ENCODE results near the gene CLEC4G. TPM values are rescaled to one million over a fixed set of nuclear protein-coding genes. Genes with fewer than 3 reads are reported as not detected.

The CLEC4G gene
- total and polyA plus RNA-seq, 4 experiments from 2014 or later: not detected

- ChIA-PET CTCF (ENCODE audit: partially characterized antibody) (interaction anchor here (0.6 kb wide), 1 partner anchor 48 kb away, joined by 3 read pairs; the partner anchor contains the start of gene TRAPPC5), POLR2A (ENCODE audit: partially characterized antibody) (interaction anchor here (1.0 kb wide), 1 partner anchor 100 kb away, joined by 3 read pairs; the partner anchor contains the start of genes PET100 and XAB2)
- H3K27me3 ChIP-seq (ENCODE audit: insufficient read depth, low read length): peaks cover 21% of the 10 kb centered on the region
- Mint-ChIP-seq H3K4me1 (peaks cover 2 to 17% (median 12%) of the 10 kb centered on the region in 4 donors), H3K36me3 (no peaks in the 10 kb centered on the region), H3K27ac (no peak overlapping the region), H3K9me3 (peaks cover 0 to 2% (median 0%) of the 10 kb centered on the region in 8 donors), H3K4me3 (peak overlapping the region in 2 of 8 donors; percentile 34 to 49), H3K27me3 (peaks cover 33 to 34% of the 10 kb centered on the region in 2 donors)
- no peaks in the 10 kb centered on the region for H3K9me3 ChIP-seq (ENCODE audit: control insufficient read depth in 1 of 2, low read length in 2 of 2)
- no peak overlapping the region for H3K4me3 ChIP-seq (ENCODE audit: low read length in 2 of 2)
- peaks cover 17% of the 10 kb centered on the region for H3K4me1 ChIP-seq (ENCODE audit: insufficient read depth, low read length)
- DNase-seq: no peak
- H3K36me3 ChIP-seq (ENCODE audit: insufficient read depth, low read length): no peaks in the 10 kb centered on the region
- H3K27ac ChIP-seq (ENCODE audit: low read depth, low read length): no peak overlapping the region
- intact Hi-C loops (cut with micrococcal nuclease): no loop called here
Observed at GRCh38 chr19:7729211-7729610, 2.7 kb downstream of the CLEC4G start.

GRCh38 chr19:7725791-7726190 is 6.1 kb downstream of the CLEC4G start:
- ChIA-PET POLR2A (ENCODE audit: partially characterized antibody) (no interaction called here), CTCF (ENCODE audit: partially characterized antibody) (interaction anchor here (1.2 kb wide), 1 partner anchor 45 kb away, joined by 3 read pairs; the partner anchor contains the start of gene TRAPPC5)
- Mint-ChIP-seq H3K4me3 (no peak overlapping the region), H3K27ac (no peak overlapping the region), H3K9me3 (peaks cover 0 to 2% (median 0%) of the 10 kb centered on the region in 8 donors), H3K4me1 (peaks cover 4 to 17% (median 12%) of the 10 kb centered on the region in 4 donors), H3K27me3 (peaks cover 28 to 32% of the 10 kb centered on the region in 2 donors), H3K36me3 (no peaks in the 10 kb centered on the region)
- H3K9me3 ChIP-seq (ENCODE audit: control insufficient read depth in 1 of 2, low read length in 2 of 2): no peaks in the 10 kb centered on the region
- peaks cover 21% of the 10 kb centered on the region for H3K27me3 ChIP-seq (ENCODE audit: insufficient read depth, low read length)
- intact Hi-C loops (cut with micrococcal nuclease): no loop called here
- no peak for DNase-seq
- H3K36me3 ChIP-seq (ENCODE audit: insufficient read depth, low read length): no peaks in the 10 kb centered on the region
- no peak overlapping the region for H3K27ac ChIP-seq (ENCODE audit: low read depth, low read length)
- no peak overlapping the region for H3K4me3 ChIP-seq (ENCODE audit: low read length in 2 of 2)
- peaks cover 17% of the 10 kb centered on the region for H3K4me1 ChIP-seq (ENCODE audit: insufficient read depth, low read length)

DNA sequence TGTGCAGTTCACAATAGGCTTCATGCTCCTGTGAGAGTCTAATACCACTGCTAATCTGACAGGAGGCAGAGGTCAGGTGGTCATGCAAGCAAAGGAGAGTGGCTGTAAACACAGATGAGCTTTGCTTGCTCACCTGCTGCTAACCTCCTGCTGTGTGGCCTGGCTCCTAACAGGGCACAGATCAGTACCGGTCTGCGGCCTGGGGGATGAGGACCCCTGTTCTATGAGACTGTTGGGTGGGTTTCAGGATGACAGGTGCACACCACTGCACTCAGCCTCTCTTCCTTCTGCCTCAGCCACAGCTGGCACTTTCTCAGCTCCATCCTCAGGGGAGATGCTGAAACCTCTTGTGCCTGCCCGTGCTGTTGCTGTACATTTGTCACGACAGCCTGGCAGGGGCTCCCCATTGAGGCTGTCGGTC is 9.7 kb downstream of the CLEC4G start:
- Mint-ChIP-seq H3K27me3 (peaks cover under 1 to 4% of the 10 kb centered on the region in 2 donors), H3K36me3 (no peaks in the 10 kb centered on the region), H3K27ac (no peak overlapping the region), H3K9me3 (peaks cover 0 to 7% (median 0%) of the 10 kb centered on the region in 8 donors), H3K4me3 (no peak overlapping the region), H3K4me1 (peaks cover 0 to 1% (median 0%) of the 10 kb centered on the region in 4 donors)
- Histone ChIP-seq H3K9me3 (ENCODE audit: control insufficient read depth in 1 of 2, low read length in 2 of 2) (no peaks in the 10 kb centered on the region), H3K27me3 (ENCODE audit: insufficient read depth, low read length) (no peaks in the 10 kb centered on the region), H3K27ac (ENCODE audit: low read depth, low read length) (no peak overlapping the region), H3K4me3 (ENCODE audit: low read length in 2 of 2) (no peak overlapping the region), H3K4me1 (ENCODE audit: insufficient read depth, low read length) (peaks cover 5% of the 10 kb centered on the region), H3K36me3 (ENCODE audit: insufficient read depth, low read length) (no peaks in the 10 kb centered on the region)
- intact Hi-C loops (cut with micrococcal nuclease): no loop called here
- ChIA-PET CTCF (ENCODE audit: partially characterized antibody) (interaction anchor here (0.8 to 1.0 kb wide), 2 partner anchors 16 to 67 kb away, joined by 3 read pairs; no protein-coding TSS in a partner anchor), POLR2A (ENCODE audit: partially characterized antibody) (no interaction called here)
- no peak for DNase-seq

DNA sequence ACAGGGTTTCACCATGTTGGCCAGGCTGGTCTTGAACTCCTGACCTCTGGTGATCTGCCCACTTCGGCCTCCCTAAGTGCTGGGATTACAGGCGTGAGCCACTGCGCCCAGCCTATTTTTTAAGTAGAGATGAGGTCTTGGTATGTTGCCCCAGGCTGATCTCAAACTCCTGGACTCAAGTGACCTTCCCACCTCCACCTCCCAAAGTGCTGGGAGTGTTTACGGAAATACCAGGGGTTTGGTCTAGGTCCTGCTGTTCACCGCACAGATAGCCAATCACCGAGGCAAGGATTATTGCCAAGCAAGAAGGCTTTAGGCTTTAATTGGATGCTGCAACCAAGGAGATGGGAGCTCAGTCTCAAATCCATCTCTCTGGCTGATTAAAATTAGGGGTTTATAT is 11.6 kb downstream of the CLEC4G start:
- no peak for DNase-seq
- Mint-ChIP-seq H3K27ac (no peak overlapping the region), H3K9me3 (peaks cover 0 to 12% (median 3%) of the 10 kb centered on the region in 8 donors), H3K27me3 (peaks cover 0 to 3% of the 10 kb centered on the region in 2 donors), H3K36me3 (no peaks in the 10 kb centered on the region), H3K4me3 (no peak overlapping the region), H3K4me1 (peaks cover 0 to 4% (median under 1%) of the 10 kb centered on the region in 4 donors)
- no peak overlapping the region for H3K27ac ChIP-seq (ENCODE audit: low read depth, low read length)
- ChIA-PET POLR2A (ENCODE audit: partially characterized antibody) (no interaction called here), CTCF (ENCODE audit: partially characterized antibody) (no interaction called here)
- intact Hi-C loops (cut with micrococcal nuclease): no loop called here
- no peaks in the 10 kb centered on the region for H3K27me3 ChIP-seq (ENCODE audit: insufficient read depth, low read length)
- no peaks in the 10 kb centered on the region for H3K9me3 ChIP-seq (ENCODE audit: control insufficient read depth in 1 of 2, low read length in 2 of 2)
- no peaks in the 10 kb centered on the region for H3K36me3 ChIP-seq (ENCODE audit: insufficient read depth, low read length)
- no peak overlapping the region for H3K4me3 ChIP-seq (ENCODE audit: low read length in 2 of 2)
- H3K4me1 ChIP-seq (ENCODE audit: insufficient read depth, low read length): peaks cover 5% of the 10 kb centered on the region

DNA sequence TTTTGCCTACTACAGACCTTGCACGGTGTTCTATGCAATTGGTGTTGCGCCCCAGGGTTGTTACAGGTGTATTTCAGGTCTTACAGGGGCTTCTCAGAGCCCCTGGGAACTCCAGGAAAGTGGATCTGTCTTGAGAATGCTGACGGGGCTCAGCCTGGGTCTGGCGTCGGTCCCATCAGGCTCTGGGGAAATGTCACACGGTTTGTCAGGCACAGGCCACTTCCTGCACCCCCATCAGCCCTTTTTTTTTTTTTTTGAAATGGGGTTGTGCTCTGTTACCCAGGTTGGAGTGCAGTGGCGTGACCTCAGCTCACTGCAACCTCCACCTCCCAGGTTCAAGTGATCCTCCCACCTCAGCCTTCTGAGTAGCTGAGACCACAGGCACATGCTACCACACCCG is 13.2 kb downstream of the CLEC4G start:
- H3K4me1 Mint-ChIP-seq: peaks cover 0 to 4% (median 4%) of the 10 kb centered on the region in 4 donors
- H3K9me3 Mint-ChIP-seq: peaks cover 0 to 12% (median 3%) of the 10 kb centered on the region in 8 donors
- intact Hi-C loops (cut with micrococcal nuclease): no loop called here
- H3K36me3 ChIP-seq (ENCODE audit: insufficient read depth, low read length): no peaks in the 10 kb centered on the region
- peaks cover 0 to 1% of the 10 kb centered on the region in 2 donors for H3K27me3 Mint-ChIP-seq
- no peak overlapping the region for H3K27ac ChIP-seq (ENCODE audit: low read depth, low read length)
- H3K36me3 Mint-ChIP-seq: no peaks in the 10 kb centered on the region
- H3K27me3 ChIP-seq (ENCODE audit: insufficient read depth, low read length): no peaks in the 10 kb centered on the region
- no peaks in the 10 kb centered on the region for H3K9me3 ChIP-seq (ENCODE audit: control insufficient read depth in 1 of 2, low read length in 2 of 2)
- H3K4me1 ChIP-seq (ENCODE audit: insufficient read depth, low read length): peaks cover 5% of the 10 kb centered on the region
- CTCF ChIA-PET (ENCODE audit: partially characterized antibody): no interaction called here
- DNase-seq: no peak
- POLR2A ChIA-PET (ENCODE audit: partially characterized antibody): interaction anchor here (1.1 kb wide), 1 partner anchor 13 kb away, joined by 3 read pairs; no protein-coding TSS in a partner anchor
- no peak overlapping the region for H3K4me3 ChIP-seq (ENCODE audit: low read length in 2 of 2)
- peak overlapping the region in 1 of 7 donors; percentile 46 for H3K27ac Mint-ChIP-seq
- H3K4me3 Mint-ChIP-seq: no peak overlapping the region

DNA sequence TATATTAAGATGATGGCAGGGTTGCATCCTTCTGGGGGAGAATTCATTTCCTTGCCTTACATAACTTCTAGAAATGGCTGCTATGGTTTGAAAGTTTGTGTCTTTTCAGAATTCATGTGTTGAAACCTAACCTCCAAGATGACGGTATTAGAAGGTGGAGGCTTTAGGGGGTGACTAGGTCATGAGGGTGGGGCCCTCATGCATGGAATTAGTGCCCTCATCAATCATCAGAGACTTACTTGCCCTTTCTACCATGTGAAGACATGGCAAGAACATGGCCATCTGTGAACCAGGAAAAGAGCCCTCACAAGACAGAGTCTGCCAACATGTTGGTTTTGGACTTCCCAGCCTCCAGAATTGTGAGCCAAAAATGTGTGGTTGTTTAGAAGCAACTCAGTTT is 15.1 kb downstream of the CLEC4G start:
- Mint-ChIP-seq H3K27me3 (no peaks in the 10 kb centered on the region), H3K9me3 (peaks cover 0 to 12% (median 3%) of the 10 kb centered on the region in 8 donors), H3K4me1 (peaks cover 0 to 4% (median 3%) of the 10 kb centered on the region in 4 donors), H3K27ac (peak overlapping the region in 1 of 7 donors; percentile 6), H3K4me3 (no peak overlapping the region), H3K36me3 (no peaks in the 10 kb centered on the region)
- H3K27me3 ChIP-seq (ENCODE audit: insufficient read depth, low read length): no peaks in the 10 kb centered on the region
- no peak overlapping the region for H3K27ac ChIP-seq (ENCODE audit: low read depth, low read length)
- no peaks in the 10 kb centered on the region for H3K36me3 ChIP-seq (ENCODE audit: insufficient read depth, low read length)
- no peaks in the 10 kb centered on the region for H3K9me3 ChIP-seq (ENCODE audit: control insufficient read depth in 1 of 2, low read length in 2 of 2)
- no peak overlapping the region for H3K4me3 ChIP-seq (ENCODE audit: low read length in 2 of 2)
- H3K4me1 ChIP-seq (ENCODE audit: insufficient read depth, low read length): peaks cover 5% of the 10 kb centered on the region
- CTCF ChIA-PET (ENCODE audit: partially characterized antibody): no interaction called here
- intact Hi-C loops (cut with micrococcal nuclease): no loop called here
- POLR2A ChIA-PET (ENCODE audit: partially characterized antibody): interaction anchor here (1.9 kb wide), 1 partner anchor 11 kb away, joined by 3 read pairs; no protein-coding TSS in a partner anchor
- no peak for DNase-seq

DNA sequence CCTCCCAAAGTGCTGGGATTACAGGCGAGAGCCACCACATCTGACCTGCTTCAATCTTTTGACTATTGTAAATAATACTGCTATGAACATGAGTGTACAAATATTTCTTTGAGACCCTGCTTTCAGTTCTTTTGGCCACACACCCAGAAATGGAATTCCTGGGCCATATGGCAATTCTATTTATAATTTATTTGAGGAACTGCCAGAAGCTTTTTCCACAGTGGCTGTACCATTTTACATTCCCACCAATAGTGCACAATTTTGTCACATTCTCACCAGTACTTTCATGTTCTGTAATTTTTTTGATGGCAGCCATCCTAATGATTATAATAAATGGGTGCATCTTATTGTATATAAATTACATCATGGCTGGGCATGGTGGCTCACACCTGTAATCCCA is 16.2 kb downstream of the CLEC4G start:
- ChIA-PET CTCF (ENCODE audit: partially characterized antibody) (no interaction called here), POLR2A (ENCODE audit: partially characterized antibody) (interaction anchor here (1.9 kb wide), 1 partner anchor 10 kb away, joined by 3 read pairs; no protein-coding TSS in a partner anchor)
- intact Hi-C loops (cut with micrococcal nuclease): no loop called here
- no peaks in the 10 kb centered on the region for H3K27me3 ChIP-seq (ENCODE audit: insufficient read depth, low read length)
- no peaks in the 10 kb centered on the region for H3K9me3 ChIP-seq (ENCODE audit: control insufficient read depth in 1 of 2, low read length in 2 of 2)
- no peaks in the 10 kb centered on the region for H3K36me3 ChIP-seq (ENCODE audit: insufficient read depth, low read length)
- H3K27ac Mint-ChIP-seq: no peak overlapping the region
- no peak overlapping the region for H3K27ac ChIP-seq (ENCODE audit: low read depth, low read length)
- peaks cover 0 to 12% (median 3%) of the 10 kb centered on the region in 8 donors for H3K9me3 Mint-ChIP-seq
- H3K4me3 ChIP-seq (ENCODE audit: low read length in 2 of 2): no peak overlapping the region
- H3K27me3 Mint-ChIP-seq: no peaks in the 10 kb centered on the region
- no peak overlapping the region for H3K4me3 Mint-ChIP-seq
- no peaks in the 10 kb centered on the region for H3K36me3 Mint-ChIP-seq
- peaks cover 0 to 4% (median 3%) of the 10 kb centered on the region in 4 donors for H3K4me1 Mint-ChIP-seq
- no peak for DNase-seq
- peaks cover 5% of the 10 kb centered on the region for H3K4me1 ChIP-seq (ENCODE audit: insufficient read depth, low read length)

All from CD4-positive, alpha-beta memory T cell (primary cell).